HUES6 (cell line): ENCODE measurements around the gene ARHGEF37.

ENCODE experiments used
- H3K27ac ChIP-seq: 2 replicates; pipeline ENCODE4 v1.7.0; 2013; ENCODE audit warnings: low read depth, mild to moderate bottlenecking, low read length, inconsistent platforms
- H3K27me3 ChIP-seq: 2 replicates; pipeline ENCODE4 v1.6.1; 2013; ENCODE audit warnings: low read length; ENCODE audit not compliant: control insufficient read depth, insufficient read depth
- H3K36me3 ChIP-seq: 2 replicates; pipeline ENCODE4 v1.6.1; 2013; ENCODE audit warnings: low read length; ENCODE audit not compliant: control insufficient read depth, insufficient read depth
- H3K4me1 ChIP-seq: 2 replicates; pipeline ENCODE4 v1.6.1; 2013; ENCODE audit warnings: low read length; ENCODE audit not compliant: control insufficient read depth, insufficient read depth
- H3K4me3 ChIP-seq: 2 replicates; pipeline ENCODE4 v1.5.1; 2013; ENCODE audit warnings: low read depth, low read length
- H3K9ac ChIP-seq: one replicate; pipeline ENCODE4 v1.6.1; 2013; ENCODE audit warnings: mild to moderate bottlenecking, low read length
- H3K9me3 ChIP-seq: 2 replicates; pipeline ENCODE4 v1.6.1; 2013; ENCODE audit warnings: low read depth, low read length; ENCODE audit not compliant: control insufficient read depth, insufficient read depth

Gene ARHGEF37

GRCh38 chr5:149651686-149652085 is 70.4 kb downstream of the ARHGEF37 start:
- Histone ChIP-seq H3K9ac (no peak overlapping the region), H3K4me3 (no peak overlapping the region), H3K4me1 (no peaks in the 10 kb centered on the region), H3K27ac (no peak overlapping the region), H3K36me3 (no peaks in the 10 kb centered on the region), H3K9me3 (no peaks in the 10 kb centered on the region), H3K27me3 (no peaks in the 10 kb centered on the region)

GRCh38 chr5:149652697-149653096 is 71.4 kb downstream of the ARHGEF37 start:
- Histone ChIP-seq H3K9me3 (no peaks in the 10 kb centered on the region), H3K4me3 (no peak overlapping the region), H3K9ac (no peak overlapping the region), H3K27me3 (no peaks in the 10 kb centered on the region), H3K27ac (no peak overlapping the region), H3K36me3 (no peaks in the 10 kb centered on the region), H3K4me1 (no peaks in the 10 kb centered on the region)

GRCh38 chr5:149654231-149654630 is 72.9 kb downstream of the ARHGEF37 start:
- no peaks in the 10 kb centered on the region for H3K36me3 ChIP-seq
- H3K9ac ChIP-seq = no peak overlapping the region
- H3K27me3 ChIP-seq = no peaks in the 10 kb centered on the region
- no peak overlapping the region for H3K4me3 ChIP-seq
- H3K9me3 ChIP-seq = no peaks in the 10 kb centered on the region
- H3K27ac ChIP-seq = no peak overlapping the region
- no peaks in the 10 kb centered on the region for H3K4me1 ChIP-seq

DNA sequence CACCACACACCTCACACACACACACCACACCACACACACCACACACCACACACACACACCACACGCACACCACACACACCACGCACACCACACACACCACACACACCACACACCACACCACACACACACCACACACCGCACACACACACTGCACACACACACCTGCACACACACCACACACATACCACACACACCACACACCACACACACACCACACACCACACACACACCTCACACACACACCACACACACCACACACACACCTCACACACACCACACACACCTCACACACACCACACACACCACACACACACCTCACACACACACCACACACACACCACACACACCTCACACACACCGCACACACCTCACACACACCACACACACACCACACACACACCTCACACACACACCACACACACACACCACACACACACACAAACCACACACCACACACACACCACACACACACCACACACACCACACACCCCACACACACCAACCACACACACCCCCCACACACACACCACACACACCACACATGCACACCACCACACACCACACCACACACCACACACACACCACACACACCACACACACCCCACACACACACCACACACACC is 73.7 kb downstream of the ARHGEF37 start:
- Histone ChIP-seq H3K9ac (no peak overlapping the region), H3K4me1 (no peaks in the 10 kb centered on the region), H3K4me3 (no peak overlapping the region), H3K27ac (no peak overlapping the region), H3K36me3 (no peaks in the 10 kb centered on the region), H3K9me3 (no peaks in the 10 kb centered on the region), H3K27me3 (no peaks in the 10 kb centered on the region)

GRCh38 chr5:149656576-149657182 is 75.4 kb downstream of the ARHGEF37 start:
- Histone ChIP-seq H3K4me1 (no peaks in the 10 kb centered on the region), H3K36me3 (no peaks in the 10 kb centered on the region), H3K27me3 (no peaks in the 10 kb centered on the region), H3K9ac (no peak overlapping the region), H3K4me3 (no peak overlapping the region), H3K9me3 (no peaks in the 10 kb centered on the region), H3K27ac (no peak overlapping the region)

GRCh38 chr5:149657324-149657723 is 76.0 kb downstream of the ARHGEF37 start:
- no peak overlapping the region for H3K9ac ChIP-seq
- H3K36me3 ChIP-seq = no peaks in the 10 kb centered on the region
- H3K4me1 ChIP-seq = no peaks in the 10 kb centered on the region
- no peak overlapping the region for H3K4me3 ChIP-seq
- no peaks in the 10 kb centered on the region for H3K27me3 ChIP-seq
- no peaks in the 10 kb centered on the region for H3K9me3 ChIP-seq
- no peak overlapping the region for H3K27ac ChIP-seq

GRCh38 chr5:149658299-149658698 is 77.0 kb downstream of the ARHGEF37 start:
- no peak overlapping the region for H3K9ac ChIP-seq
- no peak overlapping the region for H3K27ac ChIP-seq
- H3K9me3 ChIP-seq = no peaks in the 10 kb centered on the region
- no peak overlapping the region for H3K4me3 ChIP-seq
- no peaks in the 10 kb centered on the region for H3K4me1 ChIP-seq
- H3K36me3 ChIP-seq = no peaks in the 10 kb centered on the region
- no peaks in the 10 kb centered on the region for H3K27me3 ChIP-seq

DNA sequence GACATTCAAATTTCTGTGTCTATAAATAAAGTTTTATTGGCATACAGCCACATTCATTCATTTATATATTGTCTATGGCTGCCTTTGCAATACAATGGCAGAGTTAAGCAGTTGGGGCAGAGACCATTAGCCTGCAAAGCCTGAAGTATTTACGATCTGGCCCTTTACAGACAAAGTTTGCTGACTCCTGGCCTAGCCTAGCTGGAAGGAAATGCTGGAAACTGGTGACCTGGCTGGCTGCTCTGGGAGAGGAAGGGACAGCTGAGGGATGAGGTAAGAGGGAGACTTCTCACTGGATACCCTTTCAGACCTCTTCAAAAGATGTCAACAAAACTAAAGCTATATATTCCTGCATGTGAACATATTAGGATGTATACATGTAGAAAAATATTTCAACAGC is 82.8 kb downstream of the ARHGEF37 start:
- Histone ChIP-seq H3K4me1 (peaks cover 9% of the 10 kb centered on the region; the same call in 1 of the 2 replicates), H3K4me3 (no peak overlapping the region)

DNA sequence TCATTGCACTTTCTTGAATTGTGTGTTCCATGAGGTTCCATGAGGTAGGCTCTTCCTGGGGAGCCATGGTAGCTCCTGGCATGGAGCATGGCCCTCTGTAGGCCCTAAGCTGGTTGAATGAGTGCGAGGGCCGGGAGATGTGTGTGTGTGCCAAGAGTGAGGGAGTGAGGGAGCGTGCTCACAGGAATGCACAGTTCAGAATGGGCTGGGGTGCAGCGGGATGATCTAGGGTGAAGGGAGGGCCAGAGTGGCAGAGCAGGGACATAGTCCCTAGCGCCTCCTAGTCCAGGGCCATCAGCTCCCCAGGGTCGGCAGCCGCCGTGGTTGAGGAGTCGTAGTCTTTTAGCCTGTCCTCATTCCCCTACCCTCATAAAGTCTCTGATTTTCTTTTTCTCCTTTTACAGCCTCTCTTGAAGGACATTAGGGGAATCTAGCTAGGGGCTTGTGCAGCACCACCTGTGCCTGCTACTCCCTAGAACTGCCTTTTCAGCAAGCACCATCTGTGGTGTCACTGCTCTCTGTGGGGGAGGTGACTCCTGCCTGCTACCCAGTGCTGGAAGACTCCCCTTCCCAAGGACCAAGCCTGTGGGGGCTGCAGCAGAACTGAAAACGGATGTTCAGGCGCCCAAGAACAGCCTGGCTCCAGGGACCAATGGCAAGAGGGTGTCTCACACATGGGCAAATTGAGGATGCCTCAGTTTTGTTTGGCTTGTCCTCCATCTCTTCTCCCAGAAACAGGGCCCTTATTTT is 83.5 kb downstream of the ARHGEF37 start:
- Histone ChIP-seq H3K4me3 (no peak overlapping the region), H3K27me3 (no peaks in the 10 kb centered on the region), H3K9ac (no peak overlapping the region), H3K27ac (no peak overlapping the region), H3K36me3 (no peaks in the 10 kb centered on the region), H3K4me1 (peaks cover 9% of the 10 kb centered on the region; the same call in 1 of the 2 replicates), H3K9me3 (peaks cover 6% of the 10 kb centered on the region)

More for the DNA sequence above, 82.8 kb downstream of the ARHGEF37 start:
- Histone ChIP-seq H3K36me3 (no peaks in the 10 kb centered on the region), H3K9me3 (peaks cover 6% of the 10 kb centered on the region), H3K27me3 (no peaks in the 10 kb centered on the region), H3K9ac (no peak overlapping the region), H3K27ac (no peak overlapping the region)

DNA sequence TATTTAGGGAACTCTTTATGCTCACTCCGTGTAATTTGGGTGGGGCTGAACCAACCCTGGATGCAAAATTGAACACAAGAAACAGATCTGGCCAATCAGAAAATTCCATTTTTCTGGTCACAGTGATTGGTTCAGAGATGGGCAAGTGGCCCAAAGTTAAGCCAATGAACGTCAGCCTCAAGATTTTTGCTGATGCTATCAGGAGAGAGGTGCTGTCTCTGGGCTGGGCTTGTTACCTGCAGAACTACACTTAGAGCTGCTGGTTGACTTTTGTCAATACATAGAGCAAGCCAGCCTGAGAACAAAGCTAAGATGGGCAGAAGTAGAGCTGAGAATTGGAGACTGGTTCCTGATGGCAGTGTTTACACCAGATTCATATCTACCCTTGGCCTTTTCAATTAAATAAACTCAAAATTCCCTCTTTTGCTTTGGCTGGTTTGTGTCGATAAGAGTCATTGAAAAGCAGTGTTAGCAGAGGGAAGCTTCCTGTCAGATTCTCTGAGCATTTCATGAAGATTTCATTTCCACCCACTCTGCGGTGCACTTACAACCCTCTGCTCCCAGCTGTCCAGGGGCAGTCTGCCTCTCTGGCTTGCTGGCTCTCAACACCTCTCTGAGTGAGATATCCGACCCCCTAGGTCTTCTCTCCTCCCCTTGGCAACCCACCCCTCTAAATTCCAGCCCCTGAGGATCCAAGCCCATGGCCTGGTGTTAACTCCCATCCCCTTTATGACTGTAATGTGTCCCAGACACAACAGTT is 84.3 kb downstream of the ARHGEF37 start:
- Histone ChIP-seq H3K9me3 (peaks cover 6% of the 10 kb centered on the region), H3K9ac (no peak overlapping the region), H3K36me3 (no peaks in the 10 kb centered on the region), H3K4me3 (no peak overlapping the region), H3K27me3 (no peaks in the 10 kb centered on the region), H3K4me1 (peaks cover 9% of the 10 kb centered on the region; the same call in 1 of the 2 replicates), H3K27ac (no peak overlapping the region)
